Stimulated activated naive CD8-positive, alpha-beta T cell treated with anti-CD3 and anti-CD28 coated beads, Interleukin-15, Interleukin-2, amounts not matched to agents 100 ng/mL and 50 ng/mL, for 24 hours (primary cell): ENCODE results near the gene ZNF622.
"Not testable (repeated sequence)": the region's sequence is repeated elsewhere in the genome, so short reads cannot be mapped to it uniquely, and the experiment has no call there.

Source experiments
- H3K27ac Mint-ChIP-seq: one replicate; pipeline ENCODE4 v1.8.0; 2021; ENCODE audit warnings: mild to moderate bottlenecking, mixed read lengths
- H3K27me3 Mint-ChIP-seq: one replicate; pipeline ENCODE4 v1.8.0; 2021; ENCODE audit warnings: mixed read lengths
- H3K36me3 Mint-ChIP-seq: one replicate; pipeline ENCODE4 v1.8.0; 2021; ENCODE audit warnings: low read depth, mixed read lengths
- H3K4me1 Mint-ChIP-seq: one replicate; pipeline ENCODE4 v1.8.0; 2021; ENCODE audit warnings: low read depth, mixed read lengths
- H3K4me3 Mint-ChIP-seq: one replicate; pipeline ENCODE4 v1.8.0; 2021; ENCODE audit warnings: mild to moderate bottlenecking, mixed read lengths
- H3K9me3 Mint-ChIP-seq: one replicate; pipeline ENCODE4 v1.8.0; 2021; ENCODE audit warnings: mixed read lengths

Gene ZNF622

DNA sequence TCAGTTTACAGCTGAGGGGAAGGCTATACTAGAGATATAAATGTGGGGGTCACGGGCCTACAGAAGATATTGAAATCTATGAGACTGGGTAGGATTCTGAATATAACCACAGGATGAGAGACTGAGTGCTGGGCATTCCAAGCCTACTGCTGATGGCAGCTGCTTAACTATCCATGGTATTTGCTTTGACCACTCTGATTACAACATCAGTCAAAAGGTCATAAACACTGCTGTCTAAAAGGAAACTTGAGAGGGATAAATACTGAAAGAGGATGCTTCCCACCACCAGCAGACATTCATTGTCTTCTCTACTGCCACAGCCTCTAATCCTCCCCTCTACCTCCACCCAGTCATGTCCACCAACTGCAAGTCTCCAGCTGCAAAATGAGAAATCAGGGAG is 3.8 kb downstream of the ZNF622 start:
- Mint-ChIP-seq H3K27me3 (no peaks in the 10 kb centered on the region), H3K4me3 (peak overlapping the region; percentile 6), H3K4me1 (peaks cover 91% of the 10 kb centered on the region), H3K36me3 (peaks cover 75% of the 10 kb centered on the region), H3K9me3 (no peaks in the 10 kb centered on the region), H3K27ac (peak overlapping the region; percentile 65)

DNA sequence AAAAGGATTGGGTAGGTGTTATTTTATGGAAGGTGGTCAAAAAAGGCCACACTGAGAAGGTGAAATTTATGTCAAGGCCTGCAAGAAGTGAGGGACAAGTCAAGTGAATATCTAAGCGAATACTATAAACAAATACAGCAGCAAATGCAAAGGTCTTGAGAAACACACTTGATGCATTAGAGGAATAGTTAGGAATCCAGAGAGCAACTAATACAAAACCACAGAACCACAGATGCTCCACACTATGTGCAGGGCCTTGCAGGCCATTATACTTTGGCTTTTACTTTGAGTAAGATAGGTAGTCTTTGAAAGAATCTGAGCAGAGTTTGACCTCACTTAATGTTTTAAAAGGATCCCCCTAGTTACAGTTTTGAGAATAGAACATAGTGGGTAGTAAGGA is 4.6 kb downstream of the ZNF622 start:
- Mint-ChIP-seq H3K9me3 (no peaks in the 10 kb centered on the region), H3K27ac (peak overlapping the region; percentile 74), H3K27me3 (no peaks in the 10 kb centered on the region), H3K4me1 (peaks cover 92% of the 10 kb centered on the region), H3K4me3 (peak overlapping the region; percentile 37), H3K36me3 (peaks cover 83% of the 10 kb centered on the region)

DNA sequence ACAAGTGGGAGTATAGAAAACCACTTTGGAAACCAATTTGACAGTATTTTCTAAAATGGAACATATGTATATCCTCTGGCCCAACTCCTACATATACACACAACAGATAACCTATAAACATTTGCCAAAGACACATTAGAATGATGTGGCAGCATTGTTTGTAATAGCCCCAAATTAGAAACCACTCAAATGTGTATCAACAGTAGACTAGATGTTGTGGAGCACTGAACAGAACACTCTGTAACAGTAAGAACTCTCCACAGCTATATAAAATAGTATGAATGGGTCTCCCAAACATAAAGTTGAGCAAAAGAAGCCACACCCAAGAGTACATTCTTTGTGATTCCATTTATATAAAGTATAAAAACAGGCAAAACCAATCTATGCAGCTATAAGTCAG is 6.1 kb downstream of the ZNF622 start:
- H3K4me1 Mint-ChIP-seq, result peaks cover 97% of the 10 kb centered on the region

DNA sequence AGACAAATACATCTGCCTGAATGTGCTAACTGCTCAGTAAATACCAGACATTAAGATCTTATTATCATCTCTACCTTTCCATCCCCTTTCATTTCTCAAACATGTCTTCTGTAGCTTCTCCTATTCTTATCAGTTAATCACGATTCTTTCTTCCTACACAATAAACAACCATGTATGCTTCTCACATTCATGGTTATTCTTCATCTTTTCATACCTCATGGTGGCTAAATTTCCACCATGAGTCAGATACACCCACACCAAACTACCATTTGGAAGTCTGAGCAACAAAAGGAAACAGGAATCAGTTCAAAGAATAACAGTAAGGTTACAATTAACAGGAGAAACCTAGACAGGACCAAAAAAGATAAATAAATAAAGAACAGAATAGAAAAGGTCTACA is 7.7 kb downstream of the ZNF622 start:
- Mint-ChIP-seq H3K4me3 (peak overlapping the region; percentile 54), H3K4me1 (peaks cover 83% of the 10 kb centered on the region), H3K27ac (peak overlapping the region; percentile 86), H3K36me3 (peaks cover 80% of the 10 kb centered on the region), H3K9me3 (no peaks in the 10 kb centered on the region), H3K27me3 (no peaks in the 10 kb centered on the region)

More for the DNA sequence above, 6.1 kb downstream of the ZNF622 start:
- H3K27me3 Mint-ChIP-seq, result no peaks in the 10 kb centered on the region
- no peaks in the 10 kb centered on the region for H3K9me3 Mint-ChIP-seq
- H3K36me3 Mint-ChIP-seq, result peaks cover 89% of the 10 kb centered on the region
- peak overlapping the region; percentile 51 for H3K27ac Mint-ChIP-seq
- peak overlapping the region; percentile 31 for H3K4me3 Mint-ChIP-seq

DNA sequence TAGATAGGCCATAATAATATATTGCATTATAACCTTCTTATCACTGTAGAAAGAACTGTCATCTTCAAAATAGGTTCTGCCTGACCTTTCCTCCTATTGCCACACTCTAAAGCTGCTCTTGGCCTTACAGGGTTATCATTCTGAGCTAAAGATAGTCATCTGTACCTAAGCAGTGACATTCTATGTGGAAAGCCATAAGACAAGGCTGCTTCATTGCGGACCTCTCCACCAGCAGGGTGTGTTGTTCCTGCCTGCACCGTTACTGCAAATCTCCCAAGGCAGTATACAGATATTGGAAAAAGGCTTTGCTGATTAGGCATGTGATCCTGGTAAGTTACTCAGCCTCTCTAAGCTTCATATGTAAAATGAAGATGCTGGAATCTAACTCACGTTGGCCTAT is 8.1 kb downstream of the ZNF622 start:
- Mint-ChIP-seq H3K9me3 (no peaks in the 10 kb centered on the region), H3K4me1 (peaks cover 79% of the 10 kb centered on the region), H3K27ac (peak overlapping the region; percentile 86), H3K36me3 (peaks cover 78% of the 10 kb centered on the region), H3K27me3 (no peaks in the 10 kb centered on the region), H3K4me3 (peak overlapping the region; percentile 54)

DNA sequence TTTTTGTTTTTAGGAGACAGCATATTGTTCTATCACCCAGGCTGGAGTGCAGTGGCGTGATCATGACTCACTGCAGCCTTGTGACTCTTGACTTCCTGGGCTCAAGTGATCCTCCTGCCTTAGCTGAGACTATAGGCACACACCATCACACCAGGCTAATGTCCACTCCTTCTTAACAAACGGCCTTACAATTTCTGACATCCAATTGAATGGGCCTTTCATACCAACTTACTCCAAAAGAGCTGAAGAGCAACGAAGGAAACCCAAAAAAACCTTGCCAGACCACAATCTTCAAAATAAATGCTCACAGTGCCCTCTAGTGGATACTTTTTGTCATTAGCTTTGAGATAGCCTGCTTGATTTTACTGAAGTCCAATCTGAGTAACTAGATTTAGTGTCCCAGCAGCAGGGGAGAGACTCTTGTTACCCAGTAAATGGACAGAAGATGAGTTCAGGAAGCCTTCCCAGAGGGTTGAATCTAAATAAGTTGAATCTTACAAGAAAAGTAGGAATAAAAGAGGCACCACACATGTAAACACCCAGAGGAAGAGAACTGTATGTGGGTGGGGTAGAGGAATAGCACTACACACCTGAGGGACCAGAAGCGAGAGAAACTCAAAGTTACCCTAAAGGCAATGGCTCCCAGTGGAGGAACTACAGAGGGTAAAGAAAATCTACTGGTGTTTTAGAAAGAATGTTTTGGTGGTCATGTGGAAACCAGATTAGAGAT is 9.3 kb downstream of the ZNF622 start:
- no peaks in the 10 kb centered on the region for H3K9me3 Mint-ChIP-seq
- peaks cover 67% of the 10 kb centered on the region for H3K4me1 Mint-ChIP-seq
- H3K4me3 Mint-ChIP-seq, result peak overlapping the region; percentile 59
- peaks cover 77% of the 10 kb centered on the region for H3K36me3 Mint-ChIP-seq
- H3K27ac Mint-ChIP-seq, result peak overlapping the region; percentile 89
- no peaks in the 10 kb centered on the region for H3K27me3 Mint-ChIP-seq

DNA sequence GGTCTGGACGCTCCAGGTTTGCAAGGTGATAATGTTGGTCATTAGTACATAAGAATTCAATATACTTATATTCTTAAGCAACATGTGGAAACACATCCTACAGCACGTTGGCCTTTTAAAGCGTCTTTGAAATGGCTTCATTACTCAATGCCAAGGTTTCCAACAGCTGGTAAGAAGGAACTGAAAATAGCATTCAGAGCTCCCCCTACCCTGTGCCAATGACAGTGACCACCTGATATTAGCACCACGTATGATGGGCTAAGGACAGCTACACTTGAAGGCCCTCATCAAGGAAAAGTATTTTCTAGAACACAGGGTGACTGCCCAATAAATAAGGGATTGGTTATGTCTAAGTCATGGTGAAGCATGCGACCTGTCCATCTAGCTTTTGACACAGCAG is 9.9 kb downstream of the ZNF622 start:
- H3K4me3 Mint-ChIP-seq, result peak overlapping the region; percentile 59
- peaks cover 77% of the 10 kb centered on the region for H3K36me3 Mint-ChIP-seq
- no peaks in the 10 kb centered on the region for H3K27me3 Mint-ChIP-seq
- H3K9me3 Mint-ChIP-seq, result no peaks in the 10 kb centered on the region
- peak overlapping the region; percentile 89 for H3K27ac Mint-ChIP-seq
- peaks cover 61% of the 10 kb centered on the region for H3K4me1 Mint-ChIP-seq

DNA sequence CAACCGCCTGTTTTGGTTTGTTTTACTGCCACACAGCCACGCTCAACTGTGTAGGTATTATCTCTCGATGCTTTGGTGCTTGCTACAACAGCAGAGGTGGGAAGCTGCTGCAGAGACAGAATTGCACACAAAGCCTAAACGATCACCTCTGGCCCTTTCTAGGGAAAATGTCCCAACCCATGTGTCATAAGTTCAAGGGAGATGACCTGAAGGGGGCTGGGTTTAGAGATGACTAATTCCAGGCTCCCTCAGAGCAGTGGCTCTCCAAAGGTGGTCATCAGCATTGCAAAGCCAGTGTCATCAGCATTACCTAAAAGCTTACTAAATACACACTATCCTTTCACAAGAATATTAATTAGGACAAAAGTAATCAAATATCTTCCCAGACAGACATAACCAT is 10.9 kb downstream of the ZNF622 start:
- peaks cover 77% of the 10 kb centered on the region for H3K36me3 Mint-ChIP-seq
- no peaks in the 10 kb centered on the region for H3K9me3 Mint-ChIP-seq
- H3K27ac Mint-ChIP-seq, result peak overlapping the region; percentile 40
- no peak overlapping the region for H3K4me3 Mint-ChIP-seq
- H3K27me3 Mint-ChIP-seq, result no peaks in the 10 kb centered on the region
- H3K4me1 Mint-ChIP-seq, result peaks cover 51% of the 10 kb centered on the region

DNA sequence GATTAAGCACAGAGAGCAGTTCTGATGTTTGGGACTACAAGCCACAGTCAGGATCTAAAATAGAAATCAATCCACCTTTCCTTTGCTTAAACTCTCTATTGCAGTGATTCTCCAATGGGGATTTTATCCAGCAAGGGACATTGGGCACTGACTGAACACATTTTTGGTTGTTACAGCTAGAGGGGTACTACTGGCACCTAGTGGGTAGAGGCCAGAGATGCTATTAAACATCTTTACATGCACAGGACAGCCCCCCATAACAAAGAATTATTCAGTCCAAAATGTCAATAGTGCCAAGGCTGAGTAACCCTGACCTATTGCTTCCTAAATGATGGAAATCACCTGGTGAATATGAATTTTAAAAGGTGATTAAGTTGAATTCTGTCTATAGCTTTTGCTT is 12.0 kb downstream of the ZNF622 start:
- Mint-ChIP-seq H3K36me3 (peaks cover 79% of the 10 kb centered on the region), H3K4me1 (peaks cover 40% of the 10 kb centered on the region), H3K4me3 (no peak overlapping the region)

DNA sequence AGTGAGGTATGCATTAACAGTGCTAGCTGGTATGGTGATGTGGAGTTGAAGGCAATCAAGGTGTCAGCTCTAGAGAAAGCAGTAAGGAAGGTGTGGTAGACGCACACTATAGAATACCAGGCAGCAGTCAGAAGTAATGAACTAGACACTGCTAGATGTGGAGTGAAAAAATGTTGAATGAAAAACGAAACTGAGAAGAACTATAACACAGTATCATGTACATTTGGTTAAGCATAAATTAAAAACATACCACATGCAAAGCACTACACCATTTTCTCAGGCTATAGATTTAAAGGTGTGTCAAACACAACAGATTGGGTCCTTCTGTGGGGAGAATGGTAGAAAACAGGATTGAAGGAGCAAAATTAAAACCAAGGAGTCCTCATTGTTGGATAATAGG is 15.4 kb downstream of the ZNF622 start:
- Mint-ChIP-seq H3K4me3 (no peak overlapping the region), H3K9me3 (no peaks in the 10 kb centered on the region), H3K27ac (no peak overlapping the region), H3K27me3 (no peaks in the 10 kb centered on the region), H3K4me1 (peaks cover 9% of the 10 kb centered on the region), H3K36me3 (peaks cover 75% of the 10 kb centered on the region)

More for the DNA sequence above, 12.0 kb downstream of the ZNF622 start:
- Mint-ChIP-seq H3K9me3 (no peaks in the 10 kb centered on the region), H3K27ac (no peak overlapping the region), H3K27me3 (no peaks in the 10 kb centered on the region)

DNA sequence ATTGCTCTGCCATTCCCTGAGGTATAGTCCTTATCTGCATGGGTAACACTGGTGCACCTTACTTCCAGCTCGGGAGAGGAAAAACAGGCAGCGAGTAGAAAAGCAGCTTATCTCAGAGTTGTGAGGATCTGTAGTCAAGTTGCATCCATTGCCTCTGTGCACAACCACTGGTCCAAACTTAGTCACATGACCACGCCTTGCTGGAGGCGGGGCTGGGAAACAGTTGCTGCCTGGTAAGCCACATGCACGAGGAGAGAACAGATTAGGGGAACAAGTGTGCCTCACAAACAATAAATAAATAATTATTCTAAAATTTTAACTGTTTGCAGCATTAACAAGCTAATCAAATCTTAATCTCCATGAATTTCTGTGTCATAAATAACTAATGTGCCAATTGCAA is 18.6 kb downstream of the ZNF622 start:
- Mint-ChIP-seq H3K4me3 (no peak overlapping the region), H3K27me3 (no peaks in the 10 kb centered on the region), H3K27ac (no peak overlapping the region), H3K36me3 (peaks cover 58% of the 10 kb centered on the region), H3K4me1 (no peaks in the 10 kb centered on the region), H3K9me3 (no peaks in the 10 kb centered on the region)

DNA sequence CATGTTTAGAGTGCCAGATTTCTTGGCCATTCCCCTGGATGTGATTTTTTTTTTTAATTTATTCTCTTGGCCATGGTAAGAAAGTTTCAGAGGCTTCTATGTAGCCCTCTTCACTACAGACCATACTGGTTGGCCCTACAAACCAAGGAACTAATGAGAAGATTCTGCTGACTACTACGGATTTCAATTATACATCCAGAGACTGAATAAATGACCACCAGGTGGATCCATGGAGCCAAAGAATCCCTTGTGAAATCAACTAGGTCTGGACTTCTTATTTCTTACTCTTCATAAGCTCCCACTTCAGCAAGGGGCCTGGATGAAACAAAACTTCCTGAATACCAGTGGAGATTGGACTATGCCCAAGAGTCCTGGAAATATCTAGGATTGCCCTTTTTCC is 27.6 kb downstream of the ZNF622 start:
- Mint-ChIP-seq H3K4me1 (no peaks in the 10 kb centered on the region), H3K4me3 (no peak overlapping the region), H3K27ac (no peak overlapping the region), H3K36me3 (no peaks in the 10 kb centered on the region), H3K27me3 (peaks cover 7% of the 10 kb centered on the region), H3K9me3 (no peaks in the 10 kb centered on the region)

DNA sequence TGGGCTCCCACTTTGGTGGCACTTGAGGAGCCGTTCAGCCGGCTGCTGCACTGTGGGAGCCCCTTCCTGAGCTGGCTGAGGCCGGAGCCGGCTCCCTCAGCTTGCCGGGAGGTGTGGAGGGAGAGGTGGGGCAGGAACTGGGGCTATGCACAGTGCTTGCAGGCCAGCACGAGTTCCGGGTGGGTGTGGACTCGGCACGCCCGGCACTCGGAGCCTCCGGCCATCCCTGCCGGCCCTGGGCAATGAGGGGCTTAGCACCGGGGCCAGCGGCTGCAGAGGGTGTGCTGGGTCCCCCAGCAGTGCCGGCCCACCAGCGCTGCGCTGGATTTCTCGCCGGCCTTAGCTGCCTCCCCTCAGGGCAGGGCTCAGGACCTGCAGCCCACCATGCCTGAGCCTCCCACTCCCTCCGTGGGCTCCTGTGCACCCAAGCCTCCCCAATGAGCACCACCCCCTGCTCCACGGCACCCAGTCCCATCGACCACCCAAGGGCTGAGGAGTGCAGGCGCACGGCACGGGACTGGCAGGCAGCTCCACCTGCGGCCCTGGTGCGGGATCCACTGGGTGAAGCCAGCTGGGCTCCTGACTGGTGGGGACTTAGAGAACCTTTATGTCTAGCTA is 29.4 kb downstream of the ZNF622 start:
- H3K27me3 Mint-ChIP-seq, result peaks cover 16% of the 10 kb centered on the region
- not testable (repeated sequence) for H3K9me3 Mint-ChIP-seq, H3K36me3 Mint-ChIP-seq, H3K4me1 Mint-ChIP-seq, H3K4me3 Mint-ChIP-seq, H3K27ac Mint-ChIP-seq

DNA sequence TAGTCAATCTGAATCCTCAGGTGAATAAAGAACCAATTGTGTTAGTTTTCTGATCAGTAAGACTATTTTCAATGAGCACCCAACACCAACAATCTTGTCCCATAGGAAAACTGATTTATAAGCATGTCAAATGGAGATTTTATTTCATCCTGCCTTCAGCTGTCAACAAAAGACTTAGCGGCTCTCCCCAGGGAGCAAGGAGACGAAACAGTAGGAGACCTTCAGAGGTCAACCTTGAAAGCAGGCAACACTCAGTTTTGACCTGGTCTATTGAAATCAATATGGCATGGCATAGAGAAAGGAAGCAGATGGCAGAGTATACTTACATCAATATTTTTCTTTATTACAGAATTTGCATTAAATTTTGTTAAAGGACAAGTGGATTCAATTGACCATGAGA is 34.1 kb downstream of the ZNF622 start:
- Mint-ChIP-seq H3K9me3 (no peaks in the 10 kb centered on the region), H3K4me3 (no peak overlapping the region), H3K4me1 (no peaks in the 10 kb centered on the region), H3K36me3 (no peaks in the 10 kb centered on the region), H3K27me3 (peaks cover 25% of the 10 kb centered on the region), H3K27ac (no peak overlapping the region)

DNA sequence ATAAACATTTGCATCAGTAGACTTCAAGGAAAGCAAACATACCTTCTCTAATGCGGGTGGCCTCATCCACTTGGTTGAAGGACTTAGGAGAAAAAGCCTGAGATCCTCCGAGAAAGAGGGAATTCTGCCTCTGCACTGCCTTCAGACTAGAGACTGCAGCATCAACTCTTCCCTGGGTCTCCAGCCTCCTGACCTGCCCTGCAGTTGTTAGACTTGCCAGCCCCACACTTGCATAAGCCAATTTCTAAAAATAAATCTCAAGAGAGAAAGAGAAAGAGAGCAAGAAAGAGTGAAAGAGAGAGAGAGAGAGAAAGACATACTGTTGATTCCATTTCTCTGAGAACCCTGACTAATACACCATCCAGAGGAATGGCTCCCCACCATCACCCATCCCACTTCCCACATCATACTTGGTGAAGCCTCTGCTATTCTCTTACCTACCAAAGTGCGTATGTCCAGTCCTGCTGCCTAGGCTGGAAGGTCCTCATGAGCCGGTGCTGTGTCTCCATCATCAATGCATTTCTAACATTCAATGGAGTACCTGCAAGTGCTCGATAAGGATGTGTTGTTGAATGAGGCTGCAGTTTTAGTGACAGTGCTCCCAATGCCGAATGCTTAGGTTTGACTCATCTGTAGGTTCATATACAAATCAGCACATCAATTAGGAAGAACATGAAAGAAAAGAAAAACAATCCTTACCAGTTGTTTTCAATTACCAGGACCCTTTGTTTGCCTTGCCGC is 35.1 kb downstream of the ZNF622 start:
- Mint-ChIP-seq H3K27me3 (peaks cover 25% of the 10 kb centered on the region), H3K9me3 (no peaks in the 10 kb centered on the region), H3K36me3 (no peaks in the 10 kb centered on the region), H3K4me3 (no peak overlapping the region), H3K27ac (no peak overlapping the region), H3K4me1 (no peaks in the 10 kb centered on the region)
